ENCODE data around the gene DMXL2. TPM values are rescaled to one million over a fixed set of nuclear protein-coding genes. Genes with fewer than 3 reads are reported as not detected.

DMXL2 gene
- total RNA-seq, 1 experiment from 2014 or later: 29.8 TPM

DNA sequence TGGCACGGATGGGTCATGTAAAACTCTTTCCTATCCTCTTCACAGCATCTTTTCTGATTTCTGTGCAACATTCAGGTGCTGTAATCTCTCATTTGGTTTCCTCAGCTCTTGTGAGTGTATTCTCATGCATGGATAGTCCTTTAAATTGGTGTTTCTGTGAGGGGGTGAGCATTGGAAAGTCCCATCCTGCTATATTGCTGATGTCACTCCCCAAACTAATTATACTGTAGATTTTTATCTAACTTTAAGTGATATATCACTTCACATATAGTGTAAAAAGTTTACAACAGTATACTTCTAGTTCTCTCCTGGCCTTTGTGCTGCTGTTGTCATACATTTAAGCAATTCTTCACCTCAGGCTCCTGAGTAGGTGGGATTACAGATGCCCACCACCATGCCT lies 178.5 kb downstream of the DMXL2 start:
- Histone ChIP-seq H3K9me3 (ENCODE audit: insufficient read depth, low read depth) (no peaks in the 10 kb centered on the region), H4K20me1 (ENCODE audit: insufficient read depth) (no peaks in the 10 kb centered on the region), H3K36me3 (ENCODE audit: low read depth) (peaks cover 4% of the 10 kb centered on the region; the same call in 1 of the 2 replicates), H3K4me1 (replicated peaks; ENCODE audit: insufficient read depth) (0 out of 2 replicates have a peak, but pooled peaks cover 3% of the 10 kb centered on the region), H3K4me2 (no peak overlapping the region), H2AFZ (no peak overlapping the region), H3F3A (ENCODE audit: insufficient read depth, low read depth) (no peaks in the 10 kb centered on the region), H3K79me2 (ENCODE audit: low read depth) (no peaks in the 10 kb centered on the region), H3K27ac (no peak overlapping the region), H3K27me3 (ENCODE audit: insufficient read depth, low read depth) (no peaks in the 10 kb centered on the region), H3K9me2 (ENCODE audit: insufficient read depth) (no peaks in the 10 kb centered on the region), H3K4me3 (no peak overlapping the region)
- ChIA-PET POLR2A (ENCODE audit: unreplicated experiment) (no interaction called here), CTCF (no interaction called here)
- BruUV-seq (replicated peaks): no TSS peak
- DNase-seq: no peak
- TF ChIP-seq EZH2 (IDR thresholded peaks at IDR 0.05; ENCODE audit: low read depth) (no peak), CTCF (conservative IDR thresholded peaks at IDR 0.05) (no peak)
- intact Hi-C loops (cut with micrococcal nuclease; ENCODE audit: unreplicated experiment): no loop called here

- no peaks in the 10 kb centered on the region for H3F3A ChIP-seq (ENCODE audit: insufficient read depth, low read depth)
- intact Hi-C loops (cut with micrococcal nuclease; ENCODE audit: unreplicated experiment): no loop called here
- H3K4me1 ChIP-seq (replicated peaks; ENCODE audit: insufficient read depth): no peaks in the 10 kb centered on the region
- CTCF ChIA-PET: no interaction called here
- H3K36me3 ChIP-seq (ENCODE audit: low read depth): no peaks in the 10 kb centered on the region; the same call in 1 of the 2 replicates
- no peak overlapping the region for H3K4me3 ChIP-seq
- no peak for TF ChIP-seq EZH2 (IDR thresholded peaks at IDR 0.05; ENCODE audit: low read depth)
- TF ChIP-seq CTCF (conservative IDR thresholded peaks at IDR 0.05): no peak
- DNase-seq: no peak
- POLR2A ChIA-PET (ENCODE audit: unreplicated experiment): no interaction called here
- no TSS peak for BruUV-seq (replicated peaks)
- no peaks in the 10 kb centered on the region for H4K20me1 ChIP-seq (ENCODE audit: insufficient read depth)
- H3K27ac ChIP-seq: no peak overlapping the region
- no peaks in the 10 kb centered on the region for H3K9me2 ChIP-seq (ENCODE audit: insufficient read depth)
- H3K9me3 ChIP-seq (ENCODE audit: insufficient read depth, low read depth): no peaks in the 10 kb centered on the region
- H3K79me2 ChIP-seq (ENCODE audit: low read depth): no peaks in the 10 kb centered on the region
- H2AFZ ChIP-seq: no peak overlapping the region
- H3K4me2 ChIP-seq: no peak overlapping the region
- H3K27me3 ChIP-seq (ENCODE audit: insufficient read depth, low read depth): no peaks in the 10 kb centered on the region
Measured at GRCh38 chr15:51443282-51443914, 179.2 kb downstream of the DMXL2 start.

DNA sequence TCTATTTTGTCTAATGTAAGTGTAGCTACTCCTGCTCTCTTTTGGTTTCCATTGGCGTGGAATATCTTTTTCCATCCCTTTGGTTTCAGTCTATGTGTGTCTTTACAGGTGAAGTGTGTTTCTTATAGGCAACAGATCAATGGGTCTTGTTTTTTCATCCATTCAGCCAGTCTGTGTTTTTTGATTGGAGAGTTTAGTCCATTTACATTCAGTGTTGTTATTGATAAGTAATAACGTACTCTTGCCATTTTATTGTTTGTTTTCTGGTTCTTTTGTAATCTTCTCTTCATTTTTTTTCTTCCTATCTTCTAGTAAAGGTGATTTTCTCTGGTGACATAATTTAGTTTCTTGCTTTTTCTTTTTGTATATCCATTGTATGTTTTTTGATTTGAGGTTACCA lies 184.0 kb downstream of the DMXL2 start:
- CTCF ChIA-PET: no interaction called here

More for the DNA sequence above, 184.0 kb downstream of the DMXL2 start:
- Histone ChIP-seq H3K9me2 (ENCODE audit: insufficient read depth) (no peaks in the 10 kb centered on the region), H3K4me3 (no peak overlapping the region), H3F3A (ENCODE audit: insufficient read depth, low read depth) (no peaks in the 10 kb centered on the region), H3K9me3 (ENCODE audit: insufficient read depth, low read depth) (no peaks in the 10 kb centered on the region), H3K79me2 (ENCODE audit: low read depth) (no peaks in the 10 kb centered on the region), H2AFZ (no peak overlapping the region), H3K4me2 (no peak overlapping the region), H3K27ac (no peak overlapping the region), H3K27me3 (ENCODE audit: insufficient read depth, low read depth) (no peaks in the 10 kb centered on the region), H4K20me1 (ENCODE audit: insufficient read depth) (no peaks in the 10 kb centered on the region), H3K36me3 (ENCODE audit: low read depth) (no peaks in the 10 kb centered on the region), H3K4me1 (replicated peaks; ENCODE audit: insufficient read depth) (no peaks in the 10 kb centered on the region)
- no TSS peak for BruUV-seq (replicated peaks)
- intact Hi-C loops (cut with micrococcal nuclease; ENCODE audit: unreplicated experiment): no loop called here
- POLR2A ChIA-PET (ENCODE audit: unreplicated experiment): no interaction called here
- TF ChIP-seq CTCF (conservative IDR thresholded peaks at IDR 0.05) (no peak), EZH2 (IDR thresholded peaks at IDR 0.05; ENCODE audit: low read depth) (no peak)
- no peak for DNase-seq
